ENCODE data around the gene FAXC.

The FAXC gene

GRCh38 chr6:99297006-99297405 is 52.5 kb downstream of the FAXC start:
- peaks cover 10% of the 10 kb centered on the region for H3K4me1 ChIP-seq (ENCODE audit: control insufficient read depth, insufficient read depth, low read length)

GRCh38 chr6:99296261-99296660 is 53.2 kb downstream of the FAXC start:
- H3K4me1 ChIP-seq (ENCODE audit: control insufficient read depth, insufficient read depth, low read length): peaks cover 5% of the 10 kb centered on the region
- no peaks in the 10 kb centered on the region for H3K27me3 ChIP-seq (ENCODE audit: control insufficient read depth, insufficient read depth, low read length)
- H3K27ac ChIP-seq (ENCODE audit: low read depth, low read length): no peak overlapping the region
- no peaks in the 10 kb centered on the region for H3K36me3 ChIP-seq (ENCODE audit: control insufficient read depth, insufficient read depth, low read length)
- no peak overlapping the region for H3K4me3 ChIP-seq (ENCODE audit: low read length)
- H3K9ac ChIP-seq (ENCODE audit: low read length): no peak overlapping the region

More at GRCh38 chr6:99297006-99297405, 52.5 kb downstream of the FAXC start:
- H3K27me3 ChIP-seq (ENCODE audit: control insufficient read depth, insufficient read depth, low read length): no peaks in the 10 kb centered on the region
- H3K27ac ChIP-seq (ENCODE audit: low read depth, low read length): no peak overlapping the region
- no peaks in the 10 kb centered on the region for H3K36me3 ChIP-seq (ENCODE audit: control insufficient read depth, insufficient read depth, low read length)
- no peak overlapping the region for H3K4me3 ChIP-seq (ENCODE audit: low read length)
- H3K9ac ChIP-seq (ENCODE audit: low read length): no peak overlapping the region

GRCh38 chr6:99295276-99295675 is 54.2 kb downstream of the FAXC start:
- H3K4me1 ChIP-seq (ENCODE audit: control insufficient read depth, insufficient read depth, low read length): no peaks in the 10 kb centered on the region
- H3K27me3 ChIP-seq (ENCODE audit: control insufficient read depth, insufficient read depth, low read length): no peaks in the 10 kb centered on the region
- no peak overlapping the region for H3K4me3 ChIP-seq (ENCODE audit: low read length)
- no peak overlapping the region for H3K27ac ChIP-seq (ENCODE audit: low read depth, low read length)
- no peaks in the 10 kb centered on the region for H3K36me3 ChIP-seq (ENCODE audit: control insufficient read depth, insufficient read depth, low read length)
- no peak overlapping the region for H3K9ac ChIP-seq (ENCODE audit: low read length)

- no peak overlapping the region for H3K4me3 ChIP-seq (ENCODE audit: low read length)
- no peaks in the 10 kb centered on the region for H3K27me3 ChIP-seq (ENCODE audit: control insufficient read depth, insufficient read depth, low read length)
- H3K27ac ChIP-seq (ENCODE audit: low read depth, low read length): no peak overlapping the region
- no peaks in the 10 kb centered on the region for H3K4me1 ChIP-seq (ENCODE audit: control insufficient read depth, insufficient read depth, low read length)
- H3K9ac ChIP-seq (ENCODE audit: low read length): no peak overlapping the region
- no peaks in the 10 kb centered on the region for H3K36me3 ChIP-seq (ENCODE audit: control insufficient read depth, insufficient read depth, low read length)
These were observed 54.7 kb downstream of the FAXC start for GRCh38 chr6:99294786-99295185.

GRCh38 chr6:99289701-99290100 is 59.8 kb downstream of the FAXC start:
- Histone ChIP-seq H3K36me3 (ENCODE audit: control insufficient read depth, insufficient read depth, low read length) (no peaks in the 10 kb centered on the region), H3K27ac (ENCODE audit: low read depth, low read length) (no peak overlapping the region), H3K4me3 (ENCODE audit: low read length) (no peak overlapping the region), H3K4me1 (ENCODE audit: control insufficient read depth, insufficient read depth, low read length) (no peaks in the 10 kb centered on the region), H3K9ac (ENCODE audit: low read length) (no peak overlapping the region), H3K27me3 (ENCODE audit: control insufficient read depth, insufficient read depth, low read length) (no peaks in the 10 kb centered on the region)

- no peaks in the 10 kb centered on the region for H3K27me3 ChIP-seq (ENCODE audit: control insufficient read depth, insufficient read depth, low read length)
- no peak overlapping the region for H3K4me3 ChIP-seq (ENCODE audit: low read length)
- no peaks in the 10 kb centered on the region for H3K36me3 ChIP-seq (ENCODE audit: control insufficient read depth, insufficient read depth, low read length)
- no peak overlapping the region for H3K9ac ChIP-seq (ENCODE audit: low read length)
- H3K27ac ChIP-seq (ENCODE audit: low read depth, low read length): no peak overlapping the region
- no peaks in the 10 kb centered on the region for H3K4me1 ChIP-seq (ENCODE audit: control insufficient read depth, insufficient read depth, low read length)
These were observed 60.8 kb downstream of the FAXC start for GRCh38 chr6:99288668-99289067.

- Histone ChIP-seq H3K27ac (ENCODE audit: low read depth, low read length) (no peak overlapping the region), H3K4me3 (ENCODE audit: low read length) (no peak overlapping the region), H3K36me3 (ENCODE audit: control insufficient read depth, insufficient read depth, low read length) (no peaks in the 10 kb centered on the region), H3K9ac (ENCODE audit: low read length) (no peak overlapping the region), H3K27me3 (ENCODE audit: control insufficient read depth, insufficient read depth, low read length) (no peaks in the 10 kb centered on the region), H3K4me1 (ENCODE audit: control insufficient read depth, insufficient read depth, low read length) (no peaks in the 10 kb centered on the region)
These were observed 62.0 kb downstream of the FAXC start for GRCh38 chr6:99287523-99287922.

GRCh38 chr6:99285881-99286280 is 63.6 kb downstream of the FAXC start:
- Histone ChIP-seq H3K36me3 (ENCODE audit: control insufficient read depth, insufficient read depth, low read length) (no peaks in the 10 kb centered on the region), H3K4me3 (ENCODE audit: low read length) (no peak overlapping the region), H3K27me3 (ENCODE audit: control insufficient read depth, insufficient read depth, low read length) (no peaks in the 10 kb centered on the region), H3K4me1 (ENCODE audit: control insufficient read depth, insufficient read depth, low read length) (no peaks in the 10 kb centered on the region), H3K27ac (ENCODE audit: low read depth, low read length) (no peak overlapping the region), H3K9ac (ENCODE audit: low read length) (no peak overlapping the region)

- no peak overlapping the region for H3K27ac ChIP-seq (ENCODE audit: low read depth, low read length)
- no peaks in the 10 kb centered on the region for H3K27me3 ChIP-seq (ENCODE audit: control insufficient read depth, insufficient read depth, low read length)
- no peaks in the 10 kb centered on the region for H3K4me1 ChIP-seq (ENCODE audit: control insufficient read depth, insufficient read depth, low read length)
- H3K4me3 ChIP-seq (ENCODE audit: low read length): no peak overlapping the region
- no peaks in the 10 kb centered on the region for H3K36me3 ChIP-seq (ENCODE audit: control insufficient read depth, insufficient read depth, low read length)
- no peak overlapping the region for H3K9ac ChIP-seq (ENCODE audit: low read length)
These were observed 66.9 kb downstream of the FAXC start for GRCh38 chr6:99282479-99283062.

GRCh38 chr6:99276747-99277146 is 72.7 kb downstream of the FAXC start:
- Histone ChIP-seq H3K4me1 (ENCODE audit: control insufficient read depth, insufficient read depth, low read length) (no peaks in the 10 kb centered on the region), H3K36me3 (ENCODE audit: control insufficient read depth, insufficient read depth, low read length) (peaks cover 3% of the 10 kb centered on the region), H3K4me3 (ENCODE audit: low read length) (no peak overlapping the region), H3K27me3 (ENCODE audit: control insufficient read depth, insufficient read depth, low read length) (no peaks in the 10 kb centered on the region), H3K27ac (ENCODE audit: low read depth, low read length) (no peak overlapping the region), H3K9ac (ENCODE audit: low read length) (no peak overlapping the region)

GRCh38 chr6:99270826-99271225 is 78.6 kb downstream of the FAXC start:
- Histone ChIP-seq H3K27ac (ENCODE audit: low read depth, low read length) (no peak overlapping the region), H3K36me3 (ENCODE audit: control insufficient read depth, insufficient read depth, low read length) (no peaks in the 10 kb centered on the region), H3K4me3 (ENCODE audit: low read length) (no peak overlapping the region), H3K4me1 (ENCODE audit: control insufficient read depth, insufficient read depth, low read length) (no peaks in the 10 kb centered on the region), H3K9ac (ENCODE audit: low read length) (no peak overlapping the region), H3K27me3 (ENCODE audit: control insufficient read depth, insufficient read depth, low read length) (no peaks in the 10 kb centered on the region)

- H3K27ac ChIP-seq (ENCODE audit: low read depth, low read length): no peak overlapping the region
- H3K27me3 ChIP-seq (ENCODE audit: control insufficient read depth, insufficient read depth, low read length): no peaks in the 10 kb centered on the region
- no peaks in the 10 kb centered on the region for H3K4me1 ChIP-seq (ENCODE audit: control insufficient read depth, insufficient read depth, low read length)
- H3K4me3 ChIP-seq (ENCODE audit: low read length): no peak overlapping the region
- H3K36me3 ChIP-seq (ENCODE audit: control insufficient read depth, insufficient read depth, low read length): no peaks in the 10 kb centered on the region
- H3K9ac ChIP-seq (ENCODE audit: low read length): no peak overlapping the region
These were observed 79.4 kb downstream of the FAXC start for GRCh38 chr6:99270030-99270429.

GRCh38 chr6:99269207-99269606 is 80.3 kb downstream of the FAXC start:
- H3K9ac ChIP-seq (ENCODE audit: low read length): no peak overlapping the region
- no peaks in the 10 kb centered on the region for H3K27me3 ChIP-seq (ENCODE audit: control insufficient read depth, insufficient read depth, low read length)
- H3K4me1 ChIP-seq (ENCODE audit: control insufficient read depth, insufficient read depth, low read length): no peaks in the 10 kb centered on the region
- H3K4me3 ChIP-seq (ENCODE audit: low read length): no peak overlapping the region
- no peak overlapping the region for H3K27ac ChIP-seq (ENCODE audit: low read depth, low read length)
- no peaks in the 10 kb centered on the region for H3K36me3 ChIP-seq (ENCODE audit: control insufficient read depth, insufficient read depth, low read length)

All from rectal smooth muscle tissue (tissue), 1 donor.